Measurements from ENCODE around the gene UBAP2. TPM values are rescaled to one million over a fixed set of nuclear protein-coding genes. Genes with fewer than 3 reads are reported as not detected.

Gene UBAP2
- total RNA-seq, 1 donor from 2014 or later, result 24.6 TPM

DNA sequence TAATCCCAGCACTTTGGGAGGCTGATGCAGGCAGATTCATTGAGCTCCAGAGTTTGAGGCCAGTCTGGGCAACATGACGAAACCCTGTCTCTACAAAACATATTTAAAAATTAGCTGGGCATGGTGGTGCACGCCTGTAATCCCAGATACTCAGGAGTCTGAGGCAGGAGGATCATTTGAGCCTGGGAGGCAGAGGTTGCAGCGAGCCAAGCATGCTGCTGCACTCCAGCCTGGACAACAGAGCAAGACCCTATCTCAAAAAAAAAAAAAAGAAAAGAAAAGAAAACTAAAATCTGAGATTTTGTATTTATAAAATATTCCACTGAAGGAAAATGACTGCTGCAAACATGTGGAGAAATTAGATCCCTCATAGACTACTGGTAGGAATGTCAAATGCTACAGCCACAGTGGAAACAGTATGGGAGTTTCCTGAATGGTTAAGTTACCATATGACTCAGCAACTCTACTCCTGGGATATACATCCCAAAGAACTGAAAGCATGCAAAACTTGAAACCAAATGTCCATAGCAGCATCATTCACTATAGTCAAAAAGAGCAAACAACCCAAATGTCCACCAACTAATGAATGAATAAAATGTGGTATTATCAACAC is 106.1 kb downstream of the UBAP2 start:
- TF ChIP-seq POLR2AphosphoS5 (IDR thresholded peaks at IDR 0.05; ENCODE audit: insufficient read depth in 1 of 2, low read depth in 1 of 2), result no peak
- no peak for TF ChIP-seq POLR2A (IDR thresholded peaks at IDR 0.05)
- TF ChIP-seq, protein P1, sequence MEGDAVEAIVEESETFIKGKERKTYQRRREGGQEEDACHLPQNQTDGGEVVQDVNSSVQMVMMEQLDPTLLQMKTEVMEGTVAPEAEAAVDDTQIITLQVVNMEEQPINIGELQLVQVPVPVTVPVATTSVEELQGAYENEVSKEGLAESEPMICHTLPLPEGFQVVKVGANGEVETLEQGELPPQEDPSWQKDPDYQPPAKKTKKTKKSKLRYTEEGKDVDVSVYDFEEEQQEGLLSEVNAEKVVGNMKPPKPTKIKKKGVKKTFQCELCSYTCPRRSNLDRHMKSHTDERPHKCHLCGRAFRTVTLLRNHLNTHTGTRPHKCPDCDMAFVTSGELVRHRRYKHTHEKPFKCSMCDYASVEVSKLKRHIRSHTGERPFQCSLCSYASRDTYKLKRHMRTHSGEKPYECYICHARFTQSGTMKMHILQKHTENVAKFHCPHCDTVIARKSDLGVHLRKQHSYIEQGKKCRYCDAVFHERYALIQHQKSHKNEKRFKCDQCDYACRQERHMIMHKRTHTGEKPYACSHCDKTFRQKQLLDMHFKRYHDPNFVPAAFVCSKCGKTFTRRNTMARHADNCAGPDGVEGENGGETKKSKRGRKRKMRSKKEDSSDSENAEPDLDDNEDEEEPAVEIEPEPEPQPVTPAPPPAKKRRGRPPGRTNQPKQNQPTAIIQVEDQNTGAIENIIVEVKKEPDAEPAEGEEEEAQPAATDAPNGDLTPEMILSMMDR (IDR thresholded peaks at IDR 0.05), result no peak
- Histone ChIP-seq H3K9me3 (no peaks in the 10 kb centered on the region), H3K27ac (no peak overlapping the region), H3K4me1 (peaks cover 15% of the 10 kb centered on the region), H3K36me3 (peaks cover 4 to 29% of the 10 kb centered on the region in 2 donors), H3K27me3 (no peaks in the 10 kb centered on the region), H3K4me3 (no peak overlapping the region)
- DNase-seq (ENCODE audit: extremely low spot score in 2 of 2), result no peak
- intact Hi-C loops (cut with DNase I), result no loop called here

DNA sequence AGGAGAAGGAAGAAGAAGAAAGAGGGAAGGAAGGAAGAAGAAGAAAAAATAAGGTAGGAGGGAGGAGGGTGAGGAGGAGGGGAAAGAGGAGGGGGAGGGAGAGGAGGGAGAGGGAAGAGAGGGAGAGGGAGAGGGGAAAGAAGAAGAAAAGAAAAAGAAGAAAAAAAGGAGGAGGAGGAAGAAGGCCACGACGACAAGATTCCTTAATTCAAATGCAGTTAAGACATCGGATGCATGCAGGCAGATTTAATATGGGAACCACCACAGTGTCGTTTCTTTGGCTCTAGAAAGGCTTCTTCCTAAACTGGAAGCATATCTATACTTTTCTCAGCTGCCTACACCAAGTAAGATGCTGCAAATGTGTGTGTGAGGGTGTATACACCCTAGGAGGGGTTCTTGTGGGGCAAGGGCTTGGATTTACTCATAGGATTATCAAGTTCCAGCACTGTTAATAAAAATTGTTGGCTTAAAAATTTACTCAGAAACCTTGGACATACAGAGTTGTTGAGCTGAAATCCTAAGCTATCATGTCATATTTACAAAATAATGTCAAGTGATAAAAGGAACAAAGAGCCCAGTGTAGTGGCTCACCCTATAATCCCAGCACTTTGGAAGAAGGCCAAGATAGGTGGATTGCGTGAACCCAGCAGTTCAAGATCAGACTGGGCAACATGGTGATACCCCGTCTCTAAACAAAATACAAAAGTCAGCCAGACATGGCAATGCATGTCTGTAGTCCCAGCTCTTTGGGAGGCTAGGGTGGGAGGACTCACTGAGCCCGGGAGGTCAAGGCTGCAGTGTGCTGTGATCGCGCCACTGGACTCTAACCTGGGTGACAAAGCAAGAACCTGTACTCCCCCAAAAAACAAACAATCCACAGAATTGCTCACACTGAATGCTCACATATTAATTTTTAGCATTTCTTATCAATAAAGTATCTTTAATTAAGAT is 108.5 kb downstream of the UBAP2 start:
- DNase-seq (ENCODE audit: extremely low spot score in 2 of 2), result no peak
- intact Hi-C loops (cut with DNase I), result no loop called here
- no peak for TF ChIP-seq POLR2A (IDR thresholded peaks at IDR 0.05)
- TF ChIP-seq, protein P1 (IDR thresholded peaks at IDR 0.05), result no peak
- no peak for TF ChIP-seq POLR2AphosphoS5 (IDR thresholded peaks at IDR 0.05; ENCODE audit: insufficient read depth in 1 of 2, low read depth in 1 of 2)
- Histone ChIP-seq H3K27me3 (no peaks in the 10 kb centered on the region), H3K4me1 (peaks cover 15% of the 10 kb centered on the region), H3K4me3 (no peak overlapping the region), H3K27ac (no peak overlapping the region), H3K36me3 (peaks cover 0 to 26% of the 10 kb centered on the region in 2 donors), H3K9me3 (no peaks in the 10 kb centered on the region)

DNA sequence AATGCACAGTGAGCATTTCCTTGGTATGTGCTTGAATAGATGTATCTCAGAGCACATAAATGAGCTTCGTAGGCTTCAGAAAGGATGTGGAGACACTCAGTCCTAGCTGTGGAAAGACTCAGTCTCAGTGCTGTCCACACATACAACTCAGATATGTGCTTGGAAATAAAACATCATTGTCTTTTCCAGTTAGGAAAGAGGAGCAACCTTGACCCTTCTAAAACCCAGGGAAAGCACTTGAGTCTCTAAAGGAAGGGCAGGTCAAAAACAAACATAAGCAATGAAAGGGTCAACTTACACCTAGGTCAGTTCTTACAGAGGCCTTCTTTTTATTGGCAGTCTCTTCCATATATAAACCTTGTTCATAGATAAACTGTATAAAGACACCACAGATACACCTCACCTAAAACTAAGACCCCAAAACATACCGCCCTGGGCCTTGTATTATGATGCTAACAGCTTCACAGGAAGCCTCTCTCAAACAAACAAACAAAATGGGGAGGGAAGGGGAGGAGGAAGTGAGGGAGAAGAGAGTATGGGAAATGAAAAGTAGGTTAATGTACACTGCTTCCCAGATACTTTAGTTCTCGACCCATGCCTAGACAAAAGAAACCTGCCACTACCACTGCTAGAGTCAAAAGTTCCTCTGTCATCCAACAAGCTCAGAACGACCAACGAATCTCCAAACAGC is 114.4 kb downstream of the UBAP2 start:
- H3K4me3 ChIP-seq, result no peak overlapping the region
- H3K27ac ChIP-seq, result no peak overlapping the region
- no peaks in the 10 kb centered on the region for H3K4me1 ChIP-seq
- TF ChIP-seq POLR2A (IDR thresholded peaks at IDR 0.05) (no peak), POLR2AphosphoS5 (IDR thresholded peaks at IDR 0.05; ENCODE audit: insufficient read depth in 1 of 2, low read depth in 1 of 2) (no peak)
- TF ChIP-seq, protein P1 (IDR thresholded peaks at IDR 0.05), result no peak
- no peaks in the 10 kb centered on the region for H3K9me3 ChIP-seq
- intact Hi-C loops (cut with DNase I), result no loop called here
- H3K36me3 ChIP-seq, result peaks cover 0 to 54% of the 10 kb centered on the region in 2 donors
- DNase-seq (ENCODE audit: extremely low spot score in 2 of 2), result no peak
- H3K27me3 ChIP-seq, result no peaks in the 10 kb centered on the region

DNA sequence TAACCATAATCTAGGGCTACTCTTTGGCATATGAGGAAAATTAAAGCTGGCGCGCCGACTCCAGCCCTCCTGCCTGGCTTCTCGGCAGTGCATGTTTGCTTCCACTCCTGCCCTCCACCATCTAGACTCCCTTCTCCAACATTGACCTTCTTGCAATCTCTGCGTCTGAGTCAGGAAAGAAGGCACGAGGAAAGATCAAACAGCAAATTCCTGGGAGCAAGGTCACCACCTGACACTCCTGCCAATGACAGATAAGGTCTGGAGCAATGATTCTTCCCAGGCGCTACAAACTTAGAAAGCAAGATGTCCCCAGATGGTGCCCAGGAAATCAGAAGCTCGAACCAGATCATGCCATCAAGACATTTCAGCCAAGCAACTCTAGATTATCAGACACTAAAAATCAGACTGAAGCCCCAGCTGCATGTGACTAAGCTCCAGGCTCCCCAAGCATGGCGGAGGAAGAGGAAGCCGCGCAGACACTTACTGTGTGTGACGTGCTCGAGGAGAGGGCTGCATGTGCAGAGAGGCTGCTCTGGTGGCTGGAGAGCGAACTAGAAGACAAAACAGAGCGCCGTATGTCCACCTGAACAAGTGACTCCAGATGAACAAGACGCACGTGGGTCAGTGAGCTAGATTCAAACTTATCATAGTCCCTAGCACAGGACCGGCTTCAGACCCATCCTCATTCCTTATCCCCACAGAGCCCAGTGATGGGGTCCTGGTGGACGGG is 116.4 kb downstream of the UBAP2 start:
- H3K4me3 ChIP-seq, result no peak overlapping the region
- no peaks in the 10 kb centered on the region for H3K9me3 ChIP-seq
- peaks cover 0 to 64% of the 10 kb centered on the region in 2 donors for H3K36me3 ChIP-seq
- no peak overlapping the region for H3K27ac ChIP-seq
- DNase-seq (ENCODE audit: extremely low spot score in 2 of 2), result no peak
- H3K4me1 ChIP-seq, result no peaks in the 10 kb centered on the region
- TF ChIP-seq, protein P1 (IDR thresholded peaks at IDR 0.05), result no peak
- TF ChIP-seq POLR2AphosphoS5 (IDR thresholded peaks at IDR 0.05; ENCODE audit: insufficient read depth in 1 of 2, low read depth in 1 of 2), result no peak
- TF ChIP-seq POLR2A (IDR thresholded peaks at IDR 0.05), result no peak
- intact Hi-C loops (cut with DNase I), result no loop called here
- no peaks in the 10 kb centered on the region for H3K27me3 ChIP-seq
